Skeletal muscle satellite cell (primary cell): Measurements from ENCODE around the gene TTC8.

Source experiments
- H3K27me3 ChIP-seq: 2 replicates; pipeline ENCODE4 v1.7.0; 2013; ENCODE audit warnings: low read length; ENCODE audit not compliant: control insufficient read depth, insufficient read depth
- H3K36me3 ChIP-seq: 2 replicates; pipeline ENCODE4 v1.7.0; 2013; ENCODE audit warnings: mild to moderate bottlenecking, control low read depth, low read length; ENCODE audit not compliant: insufficient read depth
- H3K4me1 ChIP-seq: 2 replicates; pipeline ENCODE4 v1.7.0; 2013; ENCODE audit warnings: low read length; ENCODE audit not compliant: control insufficient read depth, insufficient read depth
- H3K4me2 ChIP-seq: 2 replicates; pipeline ENCODE4 v1.7.0; 2013; ENCODE audit warnings: mild to moderate bottlenecking, low read length
- H3K4me3 ChIP-seq: 2 replicates; pipeline ENCODE4 v1.7.0; 2013; ENCODE audit warnings: low read length
- H3K9ac ChIP-seq: 2 replicates; pipeline ENCODE4 v1.7.0; 2013; ENCODE audit warnings: mild to moderate bottlenecking, low read depth, low read length, moderate library complexity
- H3K9me3 ChIP-seq: replicated peaks from 2 replicates; pipeline ENCODE4 v1.7.0; 2013; ENCODE audit warnings: mild to moderate bottlenecking, control low read depth, low read length

Gene TTC8

DNA sequence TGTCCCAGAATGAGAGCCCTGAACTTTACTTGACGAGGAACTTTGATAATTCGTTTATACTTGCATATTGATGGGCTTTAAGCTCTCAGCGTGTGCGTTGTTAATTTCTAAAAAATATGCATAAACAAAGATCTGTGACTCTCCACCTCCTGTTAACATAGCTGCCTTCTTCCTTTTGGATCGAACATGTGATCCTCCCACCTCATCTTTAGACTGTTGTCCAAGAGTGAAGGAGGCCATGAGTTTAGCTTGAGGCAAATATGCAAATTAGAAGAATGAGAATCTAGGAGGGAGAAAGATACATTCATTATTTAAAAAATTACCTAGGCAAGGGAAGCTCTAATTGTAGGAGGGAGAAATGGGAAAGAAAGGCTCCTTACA lies 617 bp downstream of the TTC8 start:
- Histone ChIP-seq H3K9me3 (no peaks in the 10 kb centered on the region), H3K27me3 (no peaks in the 10 kb centered on the region), H3K4me1 (peaks cover 14% of the 10 kb centered on the region), H3K36me3 (no peaks in the 10 kb centered on the region), H3K4me3 (peak overlapping the region; percentile 95), H3K4me2 (peak overlapping the region; percentile 78), H3K9ac (peak overlapping the region; percentile 86)

DNA sequence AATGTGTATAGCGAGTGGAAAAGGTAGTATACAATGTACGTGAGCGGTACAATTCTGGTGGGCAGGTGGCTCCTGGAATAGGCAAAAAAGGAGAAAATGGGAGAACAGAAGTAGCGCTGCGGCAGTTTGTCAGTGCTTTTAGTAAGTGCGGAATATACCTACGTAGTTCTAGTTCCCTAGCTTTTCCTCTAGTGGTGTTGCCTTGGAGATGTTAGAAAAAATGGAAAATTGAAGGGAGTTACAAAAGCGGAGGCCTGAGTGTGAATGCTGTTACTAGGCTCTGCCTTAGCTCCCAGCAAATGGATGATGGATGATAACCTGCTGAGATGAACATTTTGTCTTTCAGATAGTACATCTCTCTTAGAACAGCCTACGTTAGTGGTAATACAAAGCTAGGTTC lies 1.1 kb downstream of the TTC8 start:
- Histone ChIP-seq H3K9me3 (no peaks in the 10 kb centered on the region), H3K36me3 (no peaks in the 10 kb centered on the region), H3K4me3 (peak overlapping the region; percentile 95), H3K4me2 (peak overlapping the region; percentile 78), H3K9ac (peak overlapping the region; percentile 86), H3K4me1 (peaks cover 15% of the 10 kb centered on the region), H3K27me3 (no peaks in the 10 kb centered on the region)

GRCh38 chr14:88829188-88829587 lies 4.7 kb downstream of the TTC8 start:
- no peaks in the 10 kb centered on the region for H3K9me3 ChIP-seq
- no peak overlapping the region for H3K4me2 ChIP-seq
- no peak overlapping the region for H3K9ac ChIP-seq
- no peaks in the 10 kb centered on the region for H3K27me3 ChIP-seq
- H3K4me1 ChIP-seq = peaks cover 39% of the 10 kb centered on the region
- H3K4me3 ChIP-seq = no peak overlapping the region
- no peaks in the 10 kb centered on the region for H3K36me3 ChIP-seq

- H3K36me3 ChIP-seq = no peaks in the 10 kb centered on the region
- H3K9me3 ChIP-seq = no peaks in the 10 kb centered on the region
- no peaks in the 10 kb centered on the region for H3K27me3 ChIP-seq
- H3K4me3 ChIP-seq = no peak overlapping the region
- no peak overlapping the region for H3K4me2 ChIP-seq
- H3K4me1 ChIP-seq = peaks cover 46% of the 10 kb centered on the region
- no peak overlapping the region for H3K9ac ChIP-seq
Observed at GRCh38 chr14:88829685-88830302, 5.3 kb downstream of the TTC8 start.

GRCh38 chr14:88831284-88831683 lies 6.8 kb downstream of the TTC8 start:
- no peaks in the 10 kb centered on the region for H3K9me3 ChIP-seq
- H3K36me3 ChIP-seq = no peaks in the 10 kb centered on the region
- no peak overlapping the region for H3K4me3 ChIP-seq
- peaks cover 55% of the 10 kb centered on the region for H3K4me1 ChIP-seq
- H3K4me2 ChIP-seq = no peak overlapping the region
- H3K9ac ChIP-seq = no peak overlapping the region
- no peaks in the 10 kb centered on the region for H3K27me3 ChIP-seq

GRCh38 chr14:88834883-88835431 lies 10.5 kb downstream of the TTC8 start:
- Histone ChIP-seq H3K9me3 (no peaks in the 10 kb centered on the region), H3K9ac (peak overlapping the region; percentile 64), H3K27me3 (no peaks in the 10 kb centered on the region), H3K4me2 (peak overlapping the region; percentile 58), H3K36me3 (no peaks in the 10 kb centered on the region), H3K4me3 (no peak overlapping the region), H3K4me1 (peaks cover 52% of the 10 kb centered on the region)

GRCh38 chr14:88835661-88836060 lies 11.2 kb downstream of the TTC8 start:
- Histone ChIP-seq H3K9ac (peak overlapping the region; percentile 64), H3K4me3 (no peak overlapping the region), H3K4me1 (peaks cover 49% of the 10 kb centered on the region)

GRCh38 chr14:88837495-88837894 lies 13.0 kb downstream of the TTC8 start:
- peaks cover 40% of the 10 kb centered on the region for H3K4me1 ChIP-seq
- no peak overlapping the region for H3K9ac ChIP-seq
- H3K4me2 ChIP-seq = no peak overlapping the region
- H3K4me3 ChIP-seq = no peak overlapping the region
- peaks cover 8% of the 10 kb centered on the region for H3K36me3 ChIP-seq
- H3K27me3 ChIP-seq = no peaks in the 10 kb centered on the region
- no peaks in the 10 kb centered on the region for H3K9me3 ChIP-seq

More at GRCh38 chr14:88835661-88836060, 11.2 kb downstream of the TTC8 start:
- H3K9me3 ChIP-seq = no peaks in the 10 kb centered on the region
- no peaks in the 10 kb centered on the region for H3K27me3 ChIP-seq
- peak overlapping the region; percentile 58 for H3K4me2 ChIP-seq
- peaks cover under 1% of the 10 kb centered on the region for H3K36me3 ChIP-seq

GRCh38 chr14:88838015-88838414 lies 13.6 kb downstream of the TTC8 start:
- Histone ChIP-seq H3K9ac (no peak overlapping the region), H3K4me1 (peaks cover 40% of the 10 kb centered on the region), H3K4me3 (no peak overlapping the region), H3K36me3 (peaks cover 8% of the 10 kb centered on the region), H3K9me3 (no peaks in the 10 kb centered on the region), H3K4me2 (no peak overlapping the region), H3K27me3 (no peaks in the 10 kb centered on the region)

GRCh38 chr14:88840926-88841325 lies 16.5 kb downstream of the TTC8 start:
- no peaks in the 10 kb centered on the region for H3K27me3 ChIP-seq
- no peak overlapping the region for H3K4me2 ChIP-seq
- H3K9ac ChIP-seq = no peak overlapping the region
- no peak overlapping the region for H3K4me3 ChIP-seq
- H3K4me1 ChIP-seq = peaks cover 15% of the 10 kb centered on the region
- H3K9me3 ChIP-seq = no peaks in the 10 kb centered on the region
- H3K36me3 ChIP-seq = peaks cover 8% of the 10 kb centered on the region

DNA sequence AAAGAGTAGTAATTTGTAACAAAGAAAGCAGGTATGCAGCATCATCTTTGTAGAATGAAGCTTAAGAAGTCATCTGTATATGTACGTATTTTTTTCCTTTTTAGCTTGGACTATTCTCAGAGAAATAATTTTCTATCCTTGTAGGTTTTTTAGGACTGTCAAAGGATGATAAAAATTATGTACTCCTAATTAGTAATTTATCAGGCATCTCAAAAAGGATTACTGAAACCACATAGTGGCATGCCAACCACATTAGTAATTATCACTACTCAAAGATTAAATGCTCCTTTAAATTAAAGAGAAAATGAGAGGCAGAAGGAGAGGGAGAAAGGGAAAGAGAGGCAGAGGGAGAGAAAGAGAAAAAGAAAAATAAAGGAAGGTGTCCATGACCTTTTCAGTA lies 17.3 kb downstream of the TTC8 start:
- no peak overlapping the region for H3K4me2 ChIP-seq
- peaks cover 11% of the 10 kb centered on the region for H3K4me1 ChIP-seq
- H3K36me3 ChIP-seq = peaks cover 13% of the 10 kb centered on the region
- no peaks in the 10 kb centered on the region for H3K27me3 ChIP-seq
- no peak overlapping the region for H3K9ac ChIP-seq
- H3K4me3 ChIP-seq = no peak overlapping the region
- no peaks in the 10 kb centered on the region for H3K9me3 ChIP-seq

- no peaks in the 10 kb centered on the region for H3K9me3 ChIP-seq
- H3K4me3 ChIP-seq = no peak overlapping the region
- H3K4me2 ChIP-seq = no peak overlapping the region
- H3K36me3 ChIP-seq = peaks cover 16% of the 10 kb centered on the region
- H3K9ac ChIP-seq = no peak overlapping the region
- H3K4me1 ChIP-seq = peaks cover 11% of the 10 kb centered on the region
- H3K27me3 ChIP-seq = no peaks in the 10 kb centered on the region
Observed at GRCh38 chr14:88842414-88842813, 18.0 kb downstream of the TTC8 start.
